ENCODE data around the gene MAN1C1. TPM values are rescaled to one million over a fixed set of nuclear protein-coding genes. Genes with fewer than 3 reads are reported as not detected.

The MAN1C1 gene
- total RNA-seq, 1 experiment from 2014 or later: 0.11 TPM

DNA sequence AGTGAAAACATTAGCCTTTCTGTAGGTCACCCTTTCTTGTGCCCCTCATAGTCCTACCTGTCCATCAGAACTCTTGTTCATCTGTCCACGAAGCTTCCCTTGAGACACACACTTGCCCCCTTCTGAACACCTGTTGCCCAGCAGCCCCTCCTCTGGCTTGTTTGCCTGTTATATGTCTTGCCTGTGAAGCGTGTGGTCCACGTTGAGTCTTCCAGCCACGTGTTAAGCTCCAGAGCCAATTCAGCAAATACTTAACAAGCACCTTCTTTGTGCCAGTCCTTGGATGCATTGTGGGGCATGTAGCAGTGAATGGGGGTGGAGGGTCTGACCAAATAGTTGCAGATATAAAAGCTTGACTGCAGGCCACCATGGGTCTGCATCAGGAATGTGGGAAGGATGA is 66.6 kb downstream of the MAN1C1 start:
- Histone ChIP-seq H3K4me2 (ENCODE audit: low read length) (no peak overlapping the region), H3F3A (ENCODE audit: low read length, unreplicated experiment) (no peaks in the 10 kb centered on the region), H3K27ac (ENCODE audit: low read length) (no peak overlapping the region), H3K9me2 (replicated peaks; ENCODE audit: low read length) (no peaks in the 10 kb centered on the region), H3K4me1 (ENCODE audit: insufficient read depth, low read length) (no peaks in the 10 kb centered on the region), H3K36me3 (ENCODE audit: low read depth, low read length) (no peaks in the 10 kb centered on the region), H3K9me3 (ENCODE audit: low read length) (no peaks in the 10 kb centered on the region), H3K27me3 (ENCODE audit: low read length) (peaks cover 4% of the 10 kb centered on the region), H3K4me3 (ENCODE audit: low read length) (no peak overlapping the region), H3K79me2 (ENCODE audit: low read length) (no peaks in the 10 kb centered on the region), H2AFZ (ENCODE audit: low read length) (no peak overlapping the region), H3K9ac (ENCODE audit: low read length) (no peak overlapping the region), H4K20me1 (ENCODE audit: low read length) (no peaks in the 10 kb centered on the region)
- TF ChIP-seq EZH2phosphoT487 (IDR thresholded peaks at IDR 0.05; ENCODE audit: borderline replicate concordance, low read length) (no peak), CTCF (conservative IDR thresholded peaks at IDR 0.05; ENCODE audit: low read depth, low read length) (no peak), EZH2 (IDR thresholded peaks at IDR 0.05; ENCODE audit: low read length, unreplicated experiment) (no peak)
- ATAC-seq (no peak), DNase-seq (no peak)
- intact Hi-C loops (cut with micrococcal nuclease): no loop called here
- ChIA-PET POLR2A (ENCODE audit: unreplicated experiment) (interaction anchor here (0.6 kb wide), 1 partner anchor 65 kb away, joined by 4 read pairs; no protein-coding TSS in a partner anchor), CTCF (interaction anchor here (0.6 kb wide), 1 partner anchor 74 kb away, joined by 3 read pairs; no protein-coding TSS in a partner anchor)
- no TSS peak for BruUV-seq (replicated peaks)

- ATAC-seq (no peak), DNase-seq (peak; percentile 39)
- no peak overlapping the region for H2AFZ ChIP-seq (ENCODE audit: low read length)
- H3K27ac ChIP-seq (ENCODE audit: low read length): no peak overlapping the region
- POLR2A ChIA-PET (ENCODE audit: unreplicated experiment): no interaction called here
- TF ChIP-seq EZH2phosphoT487 (IDR thresholded peaks at IDR 0.05; ENCODE audit: borderline replicate concordance, low read length) (no peak), EZH2 (IDR thresholded peaks at IDR 0.05; ENCODE audit: low read length, unreplicated experiment) (no peak), CTCF (conservative IDR thresholded peaks at IDR 0.05; ENCODE audit: low read depth, low read length) (no peak)
- no TSS peak for BruUV-seq (replicated peaks)
- no peaks in the 10 kb centered on the region for H3K9me2 ChIP-seq (replicated peaks; ENCODE audit: low read length)
- no peak overlapping the region for H3K9ac ChIP-seq (ENCODE audit: low read length)
- H4K20me1 ChIP-seq (ENCODE audit: low read length): no peaks in the 10 kb centered on the region
- H3K79me2 ChIP-seq (ENCODE audit: low read length): no peaks in the 10 kb centered on the region
- H3K4me2 ChIP-seq (ENCODE audit: low read length): no peak overlapping the region
- H3K36me3 ChIP-seq (ENCODE audit: low read depth, low read length): no peaks in the 10 kb centered on the region
- H3K27me3 ChIP-seq (ENCODE audit: low read length): peaks cover 4% of the 10 kb centered on the region
- intact Hi-C loops (cut with micrococcal nuclease): no loop called here
- no peaks in the 10 kb centered on the region for H3K9me3 ChIP-seq (ENCODE audit: low read length)
- no peaks in the 10 kb centered on the region for H3F3A ChIP-seq (ENCODE audit: low read length, unreplicated experiment)
- H3K4me1 ChIP-seq (ENCODE audit: insufficient read depth, low read length): no peaks in the 10 kb centered on the region
- CTCF ChIA-PET: interaction anchor here (0.6 kb wide), 1 partner anchor 75 kb away, joined by 3 read pairs; no protein-coding TSS in a partner anchor
- no peak overlapping the region for H3K4me3 ChIP-seq (ENCODE audit: low read length)
These were observed 67.1 kb downstream of the MAN1C1 start for GRCh38 chr1:25683731-25684130.

DNA sequence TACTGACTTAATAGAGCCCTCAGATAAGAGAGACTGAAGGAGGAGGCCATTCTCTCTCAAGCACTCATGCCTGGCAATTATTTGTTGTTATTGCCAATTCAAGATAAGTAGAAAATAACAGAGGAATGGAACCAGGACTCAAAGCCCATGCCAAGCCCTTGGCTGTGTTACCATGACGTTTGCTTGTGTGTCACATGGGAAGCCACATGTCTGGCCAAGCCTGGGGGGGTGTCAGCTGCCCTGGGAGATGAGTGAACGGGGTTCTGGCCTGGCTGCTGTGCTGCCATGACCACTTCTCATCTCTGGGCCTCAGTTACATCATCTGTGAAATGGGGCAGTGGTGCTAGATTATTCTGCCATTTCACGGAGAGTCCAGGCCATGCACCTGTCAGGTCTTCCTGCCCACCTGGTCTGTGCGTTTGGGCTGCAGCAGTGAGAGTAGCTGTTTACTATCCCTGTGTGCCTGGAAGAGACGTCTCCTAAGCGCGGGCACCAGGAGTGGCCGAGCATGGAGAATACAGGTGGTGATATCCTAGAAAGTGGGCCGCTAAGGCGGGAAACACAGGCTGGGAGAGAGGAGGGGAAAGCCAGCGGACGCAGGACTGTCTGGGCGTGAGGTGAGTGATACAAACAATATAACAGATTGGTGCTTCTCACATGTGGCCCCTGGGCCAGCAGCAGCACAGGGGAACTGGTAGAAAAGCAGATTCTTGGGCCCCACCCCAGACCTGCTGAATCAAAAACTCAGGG is 67.8 kb downstream of the MAN1C1 start:
- H3K4me3 ChIP-seq (ENCODE audit: low read length): no peak overlapping the region
- H3F3A ChIP-seq (ENCODE audit: low read length, unreplicated experiment): no peaks in the 10 kb centered on the region
- TF ChIP-seq CTCF (conservative IDR thresholded peaks at IDR 0.05; ENCODE audit: low read depth, low read length) (no peak), EZH2 (IDR thresholded peaks at IDR 0.05; ENCODE audit: low read length, unreplicated experiment) (no peak), EZH2phosphoT487 (IDR thresholded peaks at IDR 0.05; ENCODE audit: borderline replicate concordance, low read length) (no peak)
- no peak for ATAC-seq
- H4K20me1 ChIP-seq (ENCODE audit: low read length): no peaks in the 10 kb centered on the region
- ChIA-PET CTCF (no interaction called here), POLR2A (ENCODE audit: unreplicated experiment) (no interaction called here)
- H2AFZ ChIP-seq (ENCODE audit: low read length): no peak overlapping the region
- no peak overlapping the region for H3K9ac ChIP-seq (ENCODE audit: low read length)
- H3K27ac ChIP-seq (ENCODE audit: low read length): no peak overlapping the region
- H3K4me2 ChIP-seq (ENCODE audit: low read length): no peak overlapping the region
- no peaks in the 10 kb centered on the region for H3K9me3 ChIP-seq (ENCODE audit: low read length)
- intact Hi-C loops (cut with micrococcal nuclease): no loop called here
- no peaks in the 10 kb centered on the region for H3K9me2 ChIP-seq (replicated peaks; ENCODE audit: low read length)
- H3K4me1 ChIP-seq (ENCODE audit: insufficient read depth, low read length): no peaks in the 10 kb centered on the region
- no TSS peak for BruUV-seq (replicated peaks)
- H3K27me3 ChIP-seq (ENCODE audit: low read length): no peaks in the 10 kb centered on the region
- no peaks in the 10 kb centered on the region for H3K79me2 ChIP-seq (ENCODE audit: low read length)
- no peak for DNase-seq
- H3K36me3 ChIP-seq (ENCODE audit: low read depth, low read length): no peaks in the 10 kb centered on the region
